ENCODE results near the gene RNF111. TPM values are rescaled to one million over a fixed set of nuclear protein-coding genes. Genes with fewer than 3 reads are reported as not detected.

RNF111 gene
- total and polyA plus RNA-seq, 4 donors: 8.7 to 52.0 (median 19.5) TPM

DNA sequence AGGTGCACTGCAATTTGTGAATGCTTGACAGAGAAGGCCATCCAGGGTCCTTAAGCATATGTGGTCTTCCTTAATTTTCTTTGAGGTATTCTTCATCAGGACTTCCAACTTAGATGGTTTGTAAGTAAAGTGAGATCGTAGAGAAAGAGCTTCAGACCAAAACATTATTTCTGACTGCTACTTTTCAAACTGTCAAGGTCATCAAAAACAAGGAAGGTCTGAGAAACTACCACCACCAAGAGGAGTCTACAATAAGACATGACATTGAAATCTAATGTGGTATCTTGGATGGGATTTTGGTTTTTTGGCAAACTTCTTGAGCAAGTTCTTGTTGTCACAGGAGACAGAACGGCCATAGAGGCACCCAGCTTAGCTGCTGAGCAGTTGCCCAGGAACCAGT is 20.0 kb upstream of the RNF111 start:
- ATAC-seq (ENCODE audit: insufficient read depth, low FRiP score) (no peak), DNase-seq (no peak)
- Histone ChIP-seq H3K27ac (ENCODE audit: low read depth in 1 of 2, low read length in 1 of 2) (no peak overlapping the region), H3K9ac (ENCODE audit: insufficient read depth in 1 of 2, low read length in 2 of 2) (no peak overlapping the region), H3K9me3 (ENCODE audit: control insufficient read depth in 4 of 4, insufficient read depth in 3 of 4, low read length in 3 of 4) (no peaks in the 10 kb centered on the region), H3K4me3 (no peak overlapping the region), H3K4me1 (ENCODE audit: control insufficient read depth in 5 of 5, insufficient read depth in 5 of 5, low read length in 5 of 5) (no peaks in the 10 kb centered on the region), H3K27me3 (ENCODE audit: control insufficient read depth in 3 of 3, insufficient read depth in 3 of 3, low read length in 2 of 3) (no peaks in the 10 kb centered on the region), H3K36me3 (ENCODE audit: control insufficient read depth in 4 of 4, insufficient read depth in 4 of 4, low read length in 4 of 4) (no peaks in the 10 kb centered on the region)
- TF ChIP-seq, protein P1, sequence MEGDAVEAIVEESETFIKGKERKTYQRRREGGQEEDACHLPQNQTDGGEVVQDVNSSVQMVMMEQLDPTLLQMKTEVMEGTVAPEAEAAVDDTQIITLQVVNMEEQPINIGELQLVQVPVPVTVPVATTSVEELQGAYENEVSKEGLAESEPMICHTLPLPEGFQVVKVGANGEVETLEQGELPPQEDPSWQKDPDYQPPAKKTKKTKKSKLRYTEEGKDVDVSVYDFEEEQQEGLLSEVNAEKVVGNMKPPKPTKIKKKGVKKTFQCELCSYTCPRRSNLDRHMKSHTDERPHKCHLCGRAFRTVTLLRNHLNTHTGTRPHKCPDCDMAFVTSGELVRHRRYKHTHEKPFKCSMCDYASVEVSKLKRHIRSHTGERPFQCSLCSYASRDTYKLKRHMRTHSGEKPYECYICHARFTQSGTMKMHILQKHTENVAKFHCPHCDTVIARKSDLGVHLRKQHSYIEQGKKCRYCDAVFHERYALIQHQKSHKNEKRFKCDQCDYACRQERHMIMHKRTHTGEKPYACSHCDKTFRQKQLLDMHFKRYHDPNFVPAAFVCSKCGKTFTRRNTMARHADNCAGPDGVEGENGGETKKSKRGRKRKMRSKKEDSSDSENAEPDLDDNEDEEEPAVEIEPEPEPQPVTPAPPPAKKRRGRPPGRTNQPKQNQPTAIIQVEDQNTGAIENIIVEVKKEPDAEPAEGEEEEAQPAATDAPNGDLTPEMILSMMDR (IDR thresholded peaks at IDR 0.05; ENCODE audit: control extremely low read depth, extremely low read depth): no peak
- WGBS, 2 donors: 82 to 90% methylated on average over 2 of the region's 2 CpGs

- Histone ChIP-seq H3K4me1 (ENCODE audit: control insufficient read depth in 5 of 5, insufficient read depth in 5 of 5, low read length in 5 of 5) (no peaks in the 10 kb centered on the region), H3K9ac (ENCODE audit: insufficient read depth in 1 of 2, low read length in 2 of 2) (no peak overlapping the region), H3K27ac (ENCODE audit: low read depth in 1 of 2, low read length in 1 of 2) (no peak overlapping the region), H3K9me3 (ENCODE audit: control insufficient read depth in 4 of 4, insufficient read depth in 3 of 4, low read length in 3 of 4) (no peaks in the 10 kb centered on the region), H3K27me3 (ENCODE audit: control insufficient read depth in 3 of 3, insufficient read depth in 3 of 3, low read length in 2 of 3) (no peaks in the 10 kb centered on the region), H3K4me3 (no peak overlapping the region), H3K36me3 (ENCODE audit: control insufficient read depth in 4 of 4, insufficient read depth in 4 of 4, low read length in 4 of 4) (no peaks in the 10 kb centered on the region)
- ATAC-seq (ENCODE audit: insufficient read depth, low FRiP score) (no peak), DNase-seq (no peak)
- TF ChIP-seq, protein P1 (IDR thresholded peaks at IDR 0.05; ENCODE audit: control extremely low read depth, extremely low read depth): no peak
These were observed 9.6 kb upstream of the RNF111 start for GRCh38 chr15:58977887-58978286.

DNA sequence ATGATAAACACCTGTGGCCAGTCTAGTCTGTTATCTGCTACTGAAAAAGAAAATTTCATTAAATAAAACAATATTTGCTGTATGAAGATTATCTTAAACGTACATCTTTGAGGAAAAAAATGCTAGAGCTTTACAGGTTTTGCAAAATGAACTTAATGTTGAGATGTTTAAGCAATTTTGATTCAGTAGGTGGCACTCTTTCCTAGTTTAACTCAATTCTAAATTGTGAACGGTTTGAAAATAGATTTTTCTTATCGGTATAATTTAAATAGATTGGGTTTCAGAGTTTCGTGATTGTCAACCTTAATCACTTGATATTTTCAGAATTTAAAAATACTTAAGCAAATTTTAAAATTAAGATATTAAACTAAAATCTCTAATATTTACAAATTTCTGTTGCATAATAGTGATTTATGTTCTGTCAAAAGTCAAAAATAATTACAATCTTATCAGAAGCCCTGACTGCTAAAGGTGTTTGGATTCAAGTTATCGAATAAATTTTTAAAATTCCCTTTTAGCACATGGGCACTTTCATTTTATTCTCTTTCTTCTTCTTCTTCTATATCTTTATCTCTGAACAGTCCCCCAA is 7.0 kb upstream of the RNF111 start:
- H3K9ac ChIP-seq (ENCODE audit: insufficient read depth in 1 of 2, low read length in 2 of 2): no peak overlapping the region
- DNase-seq: peak in 2 of 3 donors; percentile 67 to 73
- WGBS, 2 donors: 4% methylated on average over 5 of the region's 5 CpGs
- no peak for ATAC-seq (ENCODE audit: insufficient read depth, low FRiP score)
- H3K27ac ChIP-seq (ENCODE audit: low read depth in 1 of 2, low read length in 1 of 2): no peak overlapping the region
- H3K27me3 ChIP-seq (ENCODE audit: control insufficient read depth in 3 of 3, insufficient read depth in 3 of 3, low read length in 2 of 3): peaks cover 0 to 3% (median 0%) of the 10 kb centered on the region in 3 donors
- H3K4me3 ChIP-seq: no peak overlapping the region
- H3K36me3 ChIP-seq (ENCODE audit: control insufficient read depth in 4 of 4, insufficient read depth in 4 of 4, low read length in 4 of 4): no peaks in the 10 kb centered on the region
- no peaks in the 10 kb centered on the region for H3K4me1 ChIP-seq (ENCODE audit: control insufficient read depth in 5 of 5, insufficient read depth in 5 of 5, low read length in 5 of 5)
- H3K9me3 ChIP-seq (ENCODE audit: control insufficient read depth in 4 of 4, insufficient read depth in 3 of 4, low read length in 3 of 4): no peaks in the 10 kb centered on the region
- TF ChIP-seq, protein P1 (IDR thresholded peaks at IDR 0.05; ENCODE audit: control extremely low read depth, extremely low read depth): peak; percentile 29
